Subcutaneous abdominal adipose tissue (tissue), 5 donors: ENCODE results near the gene NKD1.
A peak's percentile ranks its signal among the peaks of the same experiment; 100 is the strongest.

ENCODE experiments used
- H3K27ac ChIP-seq: one replicate; pipeline ENCODE4 v1.7.0; 2013; ENCODE audit warnings: low read depth, mild to moderate bottlenecking, inconsistent platforms, low read length, moderate library complexity
- H3K27me3 ChIP-seq, 5 donors: one replicate each; pipeline ENCODE4 v1.7.0; 2013; ENCODE audit warnings: low read length in 5 of 5, inconsistent platforms in 1 of 5; ENCODE audit not compliant: control insufficient read depth in 5 of 5, insufficient read depth in 4 of 5
- H3K36me3 ChIP-seq, 5 donors: one replicate each; pipeline ENCODE4 v1.7.0; 2013; ENCODE audit warnings: low read length in 5 of 5; ENCODE audit not compliant: control insufficient read depth in 5 of 5, insufficient read depth in 5 of 5
- H3K4me1 ChIP-seq, 5 donors: one replicate each; pipeline ENCODE4 v1.7.0; 2013; ENCODE audit warnings: low read length in 5 of 5, mild to moderate bottlenecking in 3 of 5, moderate library complexity in 1 of 5; ENCODE audit not compliant: control insufficient read depth in 5 of 5, insufficient read depth in 5 of 5
- H3K4me3 ChIP-seq, 5 donors: one replicate each; pipeline ENCODE4 v1.7.0; 2013; ENCODE audit warnings: low read length in 5 of 5, low read depth in 1 of 5
- H3K9ac ChIP-seq, 5 donors: one replicate each; pipeline ENCODE4 v1.7.0; 2013; ENCODE audit warnings: low read length in 5 of 5, mild to moderate bottlenecking in 4 of 5, moderate library complexity in 3 of 5
- H3K9me3 ChIP-seq, 5 donors: one replicate each; pipeline ENCODE4 v1.7.0; 2013; ENCODE audit warnings: low read length in 5 of 5; ENCODE audit not compliant: control insufficient read depth in 5 of 5
- donor health status: healthy.
- donor health status: healthy.
- donor health status: healthy.
- donor health status: healthy.
- donor health status: healthy.

The NKD1 gene

DNA sequence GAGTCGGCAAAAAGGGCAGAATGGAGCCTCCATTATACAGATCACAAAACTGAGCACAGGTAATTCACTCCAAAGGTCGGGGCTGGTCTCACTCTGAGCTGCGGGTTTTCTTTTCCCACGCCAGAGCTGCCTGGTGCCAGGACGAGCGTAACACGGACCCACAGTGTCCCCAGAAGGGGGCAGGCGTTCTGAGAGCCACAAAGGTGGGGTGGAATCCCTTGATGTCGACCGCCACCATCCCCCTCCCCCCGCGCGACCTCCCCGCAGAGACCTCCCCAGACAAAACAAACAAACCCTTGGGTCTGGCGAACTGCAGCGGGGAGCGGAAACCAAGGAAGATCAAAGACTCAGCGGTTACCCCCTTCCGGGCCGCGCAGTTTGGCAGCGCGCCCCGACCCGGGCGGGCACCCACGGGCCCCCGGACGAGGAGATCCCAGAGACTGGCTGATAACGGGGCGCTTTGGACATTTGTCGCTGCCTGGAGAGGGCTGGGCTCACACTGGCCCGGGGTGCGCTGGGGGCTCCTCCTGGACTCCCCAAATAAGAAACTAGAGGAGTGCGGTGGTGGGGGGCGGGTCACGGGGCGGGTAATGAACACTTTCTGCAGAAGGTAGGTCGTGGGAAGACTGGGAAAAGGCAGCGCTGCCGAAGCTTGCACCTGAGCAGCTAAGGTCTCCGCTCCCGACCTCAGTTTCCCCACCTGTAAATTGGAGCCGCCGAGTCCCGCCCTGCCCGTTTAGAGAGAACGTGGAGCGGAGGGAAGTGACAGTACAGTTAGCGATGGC is 664 bp upstream of the NKD1 start:
- no peaks in the 10 kb centered on the region for H3K9me3 ChIP-seq
- H3K9ac ChIP-seq, result peak overlapping the region in 1 of 5 donors; percentile 65
- peak overlapping the region; percentile 67 to 82 (median 76) for H3K4me3 ChIP-seq
- H3K27ac ChIP-seq, result no peak overlapping the region
- peaks cover 0 to 17% (median 11%) of the 10 kb centered on the region in 5 donors for H3K27me3 ChIP-seq
- peaks cover 0 to 17% (median 16%) of the 10 kb centered on the region in 5 donors for H3K4me1 ChIP-seq
- no peaks in the 10 kb centered on the region for H3K36me3 ChIP-seq

DNA sequence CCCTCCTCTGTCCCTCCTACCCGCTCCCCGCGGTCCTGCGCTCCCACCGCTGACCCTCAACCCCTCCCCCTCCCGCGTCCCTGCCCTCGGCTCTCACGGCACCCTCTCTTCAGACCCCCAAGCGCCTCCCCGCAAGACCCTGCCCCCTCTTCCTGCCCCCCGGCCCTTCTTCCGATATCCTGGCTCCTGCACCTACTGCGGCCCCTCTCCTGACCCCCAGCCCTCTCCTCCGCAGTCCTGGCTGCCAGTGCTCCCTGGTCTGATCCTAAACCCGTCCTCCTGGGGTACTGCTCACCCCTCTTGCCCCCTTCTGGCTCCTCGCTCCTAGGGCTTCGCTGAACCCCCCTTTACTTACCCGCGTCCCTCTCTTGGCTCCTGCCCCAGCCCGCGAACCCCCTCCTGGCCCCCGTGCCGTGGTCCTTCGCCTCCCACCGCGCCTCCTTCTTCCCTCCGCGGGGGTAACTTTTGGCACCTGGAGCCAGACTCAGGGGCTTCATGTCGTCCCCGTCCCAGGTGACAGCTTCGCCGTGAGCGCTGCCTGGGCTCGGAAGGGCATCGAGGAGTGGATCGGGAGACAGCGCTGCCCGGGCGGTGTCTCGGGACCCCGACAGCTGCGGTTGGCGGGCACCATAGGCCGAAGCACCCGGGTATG is 839 bp downstream of the NKD1 start:
- no peaks in the 10 kb centered on the region for H3K9me3 ChIP-seq
- no peak overlapping the region for H3K27ac ChIP-seq
- H3K36me3 ChIP-seq, result no peaks in the 10 kb centered on the region
- H3K27me3 ChIP-seq, result peaks cover 0 to 16% (median 11%) of the 10 kb centered on the region in 5 donors
- peak overlapping the region in 4 of 5 donors; percentile 39 to 68 (median 56) for H3K4me3 ChIP-seq
- peak overlapping the region in 1 of 5 donors; percentile 17 for H3K9ac ChIP-seq
- H3K4me1 ChIP-seq, result peaks cover 0 to 17% (median 16%) of the 10 kb centered on the region in 5 donors

- H3K4me3 ChIP-seq, result peak overlapping the region in 1 of 5 donors; percentile 57
- H3K9ac ChIP-seq, result no peak overlapping the region
Measured at GRCh38 chr16:50549561-50549915, 1.3 kb downstream of the NKD1 start.

GRCh38 chr16:50550035-50550434 is 1.8 kb downstream of the NKD1 start:
- H3K36me3 ChIP-seq, result no peaks in the 10 kb centered on the region
- no peak overlapping the region for H3K9ac ChIP-seq
- peaks cover 0 to 18% (median 11%) of the 10 kb centered on the region in 5 donors for H3K27me3 ChIP-seq
- H3K4me3 ChIP-seq, result no peak overlapping the region
- H3K27ac ChIP-seq, result no peak overlapping the region
- H3K4me1 ChIP-seq, result peaks cover 0 to 17% (median 16%) of the 10 kb centered on the region in 5 donors
- H3K9me3 ChIP-seq, result no peaks in the 10 kb centered on the region

More at GRCh38 chr16:50549561-50549915, 1.3 kb downstream of the NKD1 start:
- no peaks in the 10 kb centered on the region for H3K9me3 ChIP-seq
- H3K27me3 ChIP-seq, result peaks cover 0 to 16% (median 11%) of the 10 kb centered on the region in 5 donors
- peaks cover 0 to 17% (median 16%) of the 10 kb centered on the region in 5 donors for H3K4me1 ChIP-seq
- no peak overlapping the region for H3K27ac ChIP-seq
- H3K36me3 ChIP-seq, result no peaks in the 10 kb centered on the region

GRCh38 chr16:50550866-50551641 is 2.9 kb downstream of the NKD1 start:
- Histone ChIP-seq H3K9ac (no peak overlapping the region), H3K9me3 (no peaks in the 10 kb centered on the region), H3K27ac (no peak overlapping the region), H3K27me3 (peaks cover 0 to 16% (median 11%) of the 10 kb centered on the region in 5 donors), H3K36me3 (no peaks in the 10 kb centered on the region), H3K4me1 (peaks cover 0 to 17% (median 16%) of the 10 kb centered on the region in 5 donors), H3K4me3 (no peak overlapping the region)

GRCh38 chr16:50552476-50553101 is 4.4 kb downstream of the NKD1 start:
- peaks cover 0 to 12% (median 12%) of the 10 kb centered on the region in 5 donors for H3K4me1 ChIP-seq
- no peak overlapping the region for H3K27ac ChIP-seq

GRCh38 chr16:50553182-50553710 is 5.0 kb downstream of the NKD1 start:
- no peak overlapping the region for H3K27ac ChIP-seq
- peaks cover 0 to 5% (median 0%) of the 10 kb centered on the region in 5 donors for H3K9me3 ChIP-seq
- no peaks in the 10 kb centered on the region for H3K36me3 ChIP-seq
- H3K27me3 ChIP-seq, result peaks cover 0 to 8% (median 7%) of the 10 kb centered on the region in 5 donors
- H3K9ac ChIP-seq, result no peak overlapping the region
- H3K4me1 ChIP-seq, result peaks cover 0 to 9% (median 8%) of the 10 kb centered on the region in 5 donors
- no peak overlapping the region for H3K4me3 ChIP-seq

More at GRCh38 chr16:50552476-50553101, 4.4 kb downstream of the NKD1 start:
- Histone ChIP-seq H3K9ac (no peak overlapping the region), H3K9me3 (peaks cover 0 to 5% (median 0%) of the 10 kb centered on the region in 5 donors), H3K4me3 (no peak overlapping the region), H3K36me3 (no peaks in the 10 kb centered on the region), H3K27me3 (peaks cover 0 to 8% (median 7%) of the 10 kb centered on the region in 5 donors)

- H3K27ac ChIP-seq, result no peak overlapping the region
- no peak overlapping the region for H3K9ac ChIP-seq
- no peak overlapping the region for H3K4me3 ChIP-seq
- H3K9me3 ChIP-seq, result peaks cover 0 to 5% (median 0%) of the 10 kb centered on the region in 5 donors
- H3K36me3 ChIP-seq, result no peaks in the 10 kb centered on the region
- peaks cover 0 to 6% (median 3%) of the 10 kb centered on the region in 5 donors for H3K4me1 ChIP-seq
- H3K27me3 ChIP-seq, result peaks cover 0 to 8% (median 7%) of the 10 kb centered on the region in 5 donors
Measured at GRCh38 chr16:50553731-50554360, 5.7 kb downstream of the NKD1 start.
